HEK293 (cell line): ENCODE data around the gene AGAP3.

Source experiments
- ZBTB6 ChIP-seq: fragments of 450-650 bp; formaldehyde crosslinking; IDR thresholded peaks from 2 replicates; pipeline ENCODE4 v1.5.1; 2017; ENCODE audit warnings: missing biosample characterization, missing genetic modification characterization
- ZNF521 ChIP-seq: fragments of 450-650 bp; formaldehyde crosslinking; IDR thresholded peaks from 2 replicates; pipeline ENCODE4 v1.5.1; 2017; ENCODE audit warnings: missing biosample characterization, mild to moderate bottlenecking, missing genetic modification characterization

DNA sequence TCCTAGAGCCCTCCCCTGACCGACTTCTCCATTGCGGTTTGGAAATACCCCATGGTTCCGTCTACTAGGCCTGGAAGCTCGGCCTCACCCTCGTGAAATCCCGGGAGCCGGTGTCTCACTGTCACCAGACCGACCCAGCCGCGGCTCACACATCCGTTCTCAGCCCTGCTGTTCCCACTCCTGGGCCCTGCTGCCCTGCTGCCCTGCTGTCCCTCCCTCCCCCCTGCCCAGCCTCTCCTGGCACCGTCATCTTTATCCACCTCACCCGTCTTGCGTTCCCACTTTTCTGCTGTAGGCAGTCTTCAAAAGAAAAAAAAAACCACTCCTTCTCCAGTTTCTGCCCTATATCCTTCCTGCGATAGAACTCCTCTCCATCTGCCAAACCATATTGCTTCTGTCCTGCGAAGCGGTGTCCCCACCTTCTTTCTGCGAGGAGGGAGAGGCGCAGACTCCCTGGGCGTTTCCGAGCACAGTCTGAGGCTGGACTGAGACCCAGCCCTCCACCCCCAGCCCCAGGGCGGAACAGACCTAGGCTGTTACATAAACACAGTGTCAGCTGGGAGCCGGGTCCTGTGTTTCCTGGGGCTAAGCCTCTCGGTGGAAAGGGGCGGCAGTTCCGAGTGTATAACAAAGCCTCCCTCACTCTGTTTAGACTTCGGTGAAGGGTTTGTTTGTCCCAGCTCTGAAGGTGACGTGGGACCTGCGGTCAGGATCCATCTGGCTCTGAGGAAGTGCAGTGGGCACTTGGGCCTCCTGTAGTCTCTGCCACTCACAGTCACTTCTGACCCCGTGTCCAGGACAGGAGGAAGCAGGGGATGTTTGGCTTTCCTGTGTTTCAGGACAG, 2.8 kb downstream of the AGAP3 start:
- peak; percentile 57; the same call in 1 of the 2 replicates for TF ChIP-seq ZBTB6 (tag by site-specific recombination)
- TF ChIP-seq ZNF521 (tag by site-specific recombination): no peak
